Prostate gland (tissue), 2 donors: ENCODE measurements around the gene FAM117B. TPM values are rescaled to one million over a fixed set of nuclear protein-coding genes. Genes with fewer than 3 reads are reported as not detected.

Experiments used
- DNase-seq: peaks from one replicate; pipeline ENCODE4 v3.0.0-alpha.2; 2019; ENCODE audit warnings: low spot score
- H3K27ac ChIP-seq, 2 donors: fragments of 200-600 bp; sonication (generic); 2 replicates each; pipeline ENCODE4 v1.5.1; 2017 to 2019
- H3K27me3 ChIP-seq: fragments of 200-600 bp; sonication (generic); replicated peaks from 2 replicates; pipeline ENCODE4 v1.5.1; 2019; ENCODE audit not compliant: insufficient read depth
- H3K36me3 ChIP-seq, 2 donors: fragments of 200-600 bp; sonication (generic); 1 replicate in 1 of 2; 2 replicates in 1 of 2; pipeline versions ENCODE4 v1.5.1 to v1.8.1; 2017 to 2019
- H3K4me1 ChIP-seq: fragments of 200-600 bp; sonication (generic); replicated peaks from 2 replicates; pipeline ENCODE4 v1.5.1; 2019
- H3K4me3 ChIP-seq, 2 donors: fragments of 200-600 bp; sonication (generic); 2 replicates each; pipeline ENCODE4 v1.5.1; 2017 to 2019
- H3K9me3 ChIP-seq: fragments of 200-600 bp; sonication (generic); 2 replicates; pipeline ENCODE4 v1.5.1; 2017
- CTCF ChIP-seq, 4 experiments: fragments of 200-600 bp in 2 of 4; fragments of 450-650 bp in 2 of 4; sonication (generic) in 2 of 4; IDR thresholded peaks; 1 replicate in 3 of 4; 2 replicates in 1 of 4; pipeline ENCODE4 v1.5.1; 2016 to 2019; ENCODE audit warnings: antibody characterized with exemption in 4 of 4, mild to moderate bottlenecking in 2 of 4, moderate library complexity in 2 of 4
- POLR2A ChIP-seq: fragments of 450-650 bp; IDR thresholded peaks from one replicate; pipeline ENCODE4 v1.6.1; 2016; ENCODE audit warnings: antibody characterized with exemption, mild to moderate bottlenecking
- POLR2AphosphoS5 ChIP-seq: sonication (generic); formaldehyde crosslinking; IDR thresholded peaks from one replicate; pipeline ENCODE4 v1.6.1; 2017; ENCODE audit warnings: antibody characterized with exemption
- WGBS: methylation state at CpG from one replicate; pipeline ENCODE4 v1.1.5; 2018; 5-methylcytosine and 5-hydroxymethylcytosine counted together
- intact Hi-C: fragments of 100-400 bp; cut with DNase I; formaldehyde crosslinking; loops from one replicate; pipeline ENCODE4 v1.14.2; 2022
- total RNA-seq, 2 donors: library from RNA; depleted of rRNA; stranded (reverse); fragments of >200 nt; gene quantifications; one replicate each; pipeline ENCODE4 v1.1.0, GENCODE V29; 2016

FAM117B gene
- total RNA-seq, 2 donors from 2014 or later = 27.5 to 30.5 TPM

- 47% methylated on average over 7 of the region's 7 CpGs for WGBS
- Histone ChIP-seq H3K27me3 (no peaks in the 10 kb centered on the region), H3K9me3 (no peaks in the 10 kb centered on the region), H3K36me3 (no peaks in the 10 kb centered on the region), H3K4me3 (no peak overlapping the region), H3K4me1 (no peaks in the 10 kb centered on the region), H3K27ac (no peak overlapping the region)
- intact Hi-C loops = no loop called here
- TF ChIP-seq CTCF (IDR thresholded peaks at IDR 0.05) = no peak
- DNase-seq = no peak
Observed at GRCh38 chr2:202771741-202772460, 137.1 kb downstream of the FAM117B start.

GRCh38 chr2:202773301-202773973 is 138.7 kb downstream of the FAM117B start:
- H3K27me3 ChIP-seq = no peaks in the 10 kb centered on the region
- intact Hi-C loops = no loop called here
- TF ChIP-seq POLR2AphosphoS5 = no peak
- TF ChIP-seq POLR2A = no peak
- TF ChIP-seq CTCF (IDR thresholded peaks at IDR 0.05) = no peak
- no peaks in the 10 kb centered on the region for H3K9me3 ChIP-seq
- H3K4me1 ChIP-seq = no peaks in the 10 kb centered on the region
- H3K36me3 ChIP-seq = no peaks in the 10 kb centered on the region
- H3K4me3 ChIP-seq = no peak overlapping the region
- H3K27ac ChIP-seq = no peak overlapping the region
- 85% methylated on average over 6 of the region's 6 CpGs for WGBS
- no peak for DNase-seq

- no peak for DNase-seq
- H3K4me3 ChIP-seq = no peak overlapping the region
- no peaks in the 10 kb centered on the region for H3K9me3 ChIP-seq
- WGBS = 92% methylated on average over 37 of the region's 37 CpGs
- no peaks in the 10 kb centered on the region for H3K27me3 ChIP-seq
- intact Hi-C loops = no loop called here
- no peaks in the 10 kb centered on the region for H3K4me1 ChIP-seq
- H3K27ac ChIP-seq = no peak overlapping the region
- no peaks in the 10 kb centered on the region for H3K36me3 ChIP-seq
- no peak for TF ChIP-seq POLR2AphosphoS5
- no peak for TF ChIP-seq CTCF (IDR thresholded peaks at IDR 0.05)
- no peak for TF ChIP-seq POLR2A
Observed at GRCh38 chr2:202774104-202774503, 139.3 kb downstream of the FAM117B start.

GRCh38 chr2:202778217-202778616 is 143.4 kb downstream of the FAM117B start:
- 69% methylated on average over 2 of the region's 2 CpGs for WGBS
- H3K4me3 ChIP-seq = no peak overlapping the region
- intact Hi-C loops = no loop called here
- TF ChIP-seq POLR2A (no peak), POLR2AphosphoS5 (no peak), CTCF (IDR thresholded peaks at IDR 0.05) (no peak)
- DNase-seq = no peak
- no peaks in the 10 kb centered on the region for H3K9me3 ChIP-seq
- no peaks in the 10 kb centered on the region for H3K27me3 ChIP-seq
- no peaks in the 10 kb centered on the region for H3K36me3 ChIP-seq
- no peak overlapping the region for H3K27ac ChIP-seq
- H3K4me1 ChIP-seq = no peaks in the 10 kb centered on the region

GRCh38 chr2:202780514-202781021 is 145.8 kb downstream of the FAM117B start:
- TF ChIP-seq POLR2AphosphoS5 (no peak), POLR2A (no peak), CTCF (IDR thresholded peaks at IDR 0.05) (no peak)
- no peak for DNase-seq
- H3K4me1 ChIP-seq = no peaks in the 10 kb centered on the region
- no peaks in the 10 kb centered on the region for H3K9me3 ChIP-seq
- no peak overlapping the region for H3K27ac ChIP-seq
- H3K27me3 ChIP-seq = no peaks in the 10 kb centered on the region
- H3K4me3 ChIP-seq = no peak overlapping the region
- H3K36me3 ChIP-seq = no peaks in the 10 kb centered on the region
- intact Hi-C loops = no loop called here
